B cell (primary cell): ENCODE results near the gene APOH. TPM values are rescaled to one million over a fixed set of nuclear protein-coding genes. Genes with fewer than 3 reads are reported as not detected.
A peak's percentile ranks its signal among the peaks of the same experiment; 100 is the strongest.
"Not testable (repeated sequence)": the region's sequence is repeated elsewhere in the genome, so short reads cannot be mapped to it uniquely, and the experiment has no call there.

ENCODE experiments used
- ATAC-seq: fragments of 200-7000 bp; cut with Tn5 transposase; one replicate; pipeline ENCODE4 v1.10.0; 2021; ENCODE audit warnings: low read depth, mild to moderate bottlenecking, moderate number of reproducible peaks, moderate library complexity
- CTCF ChIA-PET: fragments of 350-600 bp; sonication (Branson Sonifier 250); formaldehyde crosslinking; loops from one replicate; lab custom pipeline; 2021; ENCODE audit warnings: antibody characterized with exemption, inconsistent platforms; lab: Charles Lee
- POLR2A ChIA-PET: fragments of 350-600 bp; sonication (Branson Sonifier 250); formaldehyde crosslinking; loops from one replicate; lab custom pipeline; 2021; ENCODE audit warnings: antibody characterized with exemption; lab: Charles Lee
- DNase-seq: peaks from one replicate; pipeline ENCODE4 v3.0.0; 2013
- H2AFZ ChIP-seq: 2 replicates; pipeline ENCODE4 v1.6.1; 2012; ENCODE audit warnings: mild to moderate bottlenecking, low read depth, low read length; ENCODE audit not compliant: insufficient read depth, poor library complexity, severe bottlenecking
- H3K27ac ChIP-seq, 2 donors: 1 replicate in 1 of 2; 2 replicates in 1 of 2; pipeline ENCODE4 v1.5.1; 2012 to 2013; ENCODE audit warnings: low read length in 2 of 2, mild to moderate bottlenecking in 2 of 2, moderate library complexity in 1 of 2
- H3K27me3 ChIP-seq, 4 experiments: fragments of 200-600 bp in 1 of 4; sonication (generic) in 1 of 4; replicated peaks in 1 of 4; 1 replicate in 2 of 4; 2 replicates in 2 of 4; pipeline versions ENCODE4 v1.6.1 to v1.7.0; 2013 to 2016; ENCODE audit warnings: low read length in 3 of 4, mild to moderate bottlenecking in 2 of 4, mixed read lengths in 1 of 4, moderate library complexity in 1 of 4; ENCODE audit not compliant: insufficient read depth in 4 of 4, control insufficient read depth in 3 of 4; ENCODE audit errors: control extremely low read depth in 1 of 4
- H3K36me3 ChIP-seq, 2 experiments: replicated peaks in 1 of 2; 1 replicate in 1 of 2; 2 replicates in 1 of 2; pipeline versions ENCODE4 v1.6.1 to v1.7.1; 2013; ENCODE audit warnings: low read length in 1 of 2; ENCODE audit not compliant: insufficient read depth in 2 of 2, control insufficient read depth in 1 of 2; ENCODE audit errors: control extremely low read depth in 1 of 2, extremely low read depth in 1 of 2
- H3K4me1 ChIP-seq, 2 donors: fragments of 200-600 bp in 1 of 2; sonication (generic) in 1 of 2; 1 replicate in 1 of 2; 2 replicates in 1 of 2; pipeline versions ENCODE4 v1.5.1 to v1.6.1; 2013 to 2017; ENCODE audit warnings: low read length in 2 of 2; ENCODE audit not compliant: control insufficient read depth in 2 of 2, insufficient read depth in 2 of 2
- H3K4me2 ChIP-seq: replicated peaks from 2 replicates; pipeline ENCODE3; 2012; ENCODE audit warnings: mild to moderate bottlenecking, low read depth, low read length; ENCODE audit not compliant: poor library complexity, severe bottlenecking
- H3K4me3 ChIP-seq, 5 experiments: fragments of 200-600 bp in 1 of 5; sonication (generic) in 1 of 5; 1 replicate in 3 of 5; 2 replicates in 2 of 5; pipeline versions ENCODE4 v1.5.1 to v1.7.0; 2011 to 2016; ENCODE audit warnings: low read length in 4 of 5, mild to moderate bottlenecking in 4 of 5, low read depth in 2 of 5, control low read depth in 1 of 5, moderate library complexity in 1 of 5; ENCODE audit not compliant: insufficient read depth in 1 of 5; ENCODE audit errors: control extremely low read depth in 1 of 5, extremely low read depth in 1 of 5
- H3K79me2 ChIP-seq: fragments of 200-600 bp; sonication (generic); one replicate; pipeline ENCODE4 v1.6.0; 2016; ENCODE audit warnings: low read length; ENCODE audit not compliant: control insufficient read depth, insufficient read depth
- H3K9ac ChIP-seq: fragments of 200-600 bp; sonication (generic); 2 replicates; pipeline ENCODE4 v1.6.1; 2017; ENCODE audit warnings: mild to moderate bottlenecking, low read length, moderate library complexity
- H3K9me3 ChIP-seq, 3 donors: one replicate each; pipeline versions ENCODE4 v1.6.1 to v1.7.1; 2013; ENCODE audit warnings: low read length in 2 of 3; ENCODE audit not compliant: control insufficient read depth in 2 of 3, insufficient read depth in 1 of 3; ENCODE audit errors: control extremely low read depth in 1 of 3
- H4K20me1 ChIP-seq: 2 replicates; pipeline ENCODE4 v1.6.0; 2012; ENCODE audit warnings: mild to moderate bottlenecking, low read length; ENCODE audit not compliant: insufficient read depth, control insufficient read depth, poor library complexity, severe bottlenecking
- H3K27ac Mint-ChIP-seq: one replicate; pipeline ENCODE4 v1.8.0; 2021; ENCODE audit warnings: mixed read lengths
- H3K27me3 Mint-ChIP-seq: one replicate; pipeline ENCODE4 v1.8.0; 2021; ENCODE audit warnings: mixed read lengths
- H3K4me1 Mint-ChIP-seq: one replicate; pipeline ENCODE4 v1.8.0; 2021; ENCODE audit warnings: mixed read lengths
- H3K4me3 Mint-ChIP-seq: one replicate; pipeline ENCODE4 v1.8.0; 2021; ENCODE audit warnings: mixed read lengths
- H3K9me3 Mint-ChIP-seq: one replicate; pipeline ENCODE4 v1.8.0; 2022; ENCODE audit warnings: mixed read lengths; ENCODE audit not compliant: insufficient read depth
- EZH2 ChIP-seq: IDR thresholded peaks from 2 replicates; pipeline ENCODE4 v1.6.1; 2012; ENCODE audit warnings: borderline replicate concordance, low read depth, mild to moderate bottlenecking, moderate library complexity, low read length; ENCODE audit not compliant: insufficient read depth, poor library complexity, severe bottlenecking
- WGBS: methylation state at CpG from one replicate; pipeline ENCODE4 v1.1.5; 2013; ENCODE audit warnings: missing lambda C conversion rate; ENCODE audit not compliant: insufficient coverage; 5-methylcytosine and 5-hydroxymethylcytosine counted together
- intact Hi-C: fragments of 100-400 bp; cut with micrococcal nuclease; formaldehyde crosslinking; loops from one replicate; pipeline ENCODE4 v1.10.0; 2022
- polyA plus RNA-seq: library from polyadenylated mRNA; depleted of rRNA; stranded (reverse); fragments of >200 nt; gene quantifications from 2 replicates; pipeline ENCODE4 v1.2.3, GENCODE V29; 2012
- total RNA-seq, 2 donors: library from RNA; stranded (reverse); fragments of 120-200 nt in 1 of 2; gene quantifications; 1 replicate in 1 of 2; 2 replicates in 1 of 2; pipeline versions ENCODE4 v1.2.3 to v1.2.4, GENCODE V29; 2013 to 2022
- TF ChIP-seq, protein P1 (sequence below): fragments of 200-600 bp; IDR thresholded peaks from one replicate; pipeline ENCODE4 v1.8.0; 2022; ENCODE audit warnings: antibody characterized with exemption, mild to moderate bottlenecking

Gene APOH
- total and polyA plus RNA-seq, 2 donors (not counting 1 experiment from before 2014, with no cell fraction given), result not detected

DNA sequence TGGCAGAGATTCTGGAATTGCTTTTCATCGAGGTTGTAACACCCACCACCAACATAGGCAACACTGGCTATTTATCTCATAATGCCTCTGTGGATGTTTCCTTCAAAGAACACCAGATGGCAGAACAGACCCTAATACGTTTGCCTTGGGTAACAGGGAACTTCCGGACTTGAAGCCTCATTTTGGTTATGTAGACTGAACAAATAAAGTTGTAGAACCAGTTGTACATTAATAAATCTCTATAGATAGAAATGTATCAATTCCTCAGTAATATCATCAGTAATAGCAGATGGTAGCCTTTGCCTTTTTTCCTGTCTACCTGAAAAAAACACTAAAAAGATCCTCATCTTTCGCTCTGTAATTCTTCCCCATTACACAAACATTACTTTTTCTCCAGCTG, 25.9 kb upstream of the APOH start:
- Mint-ChIP-seq H3K9me3 (no peaks in the 10 kb centered on the region), H3K4me1 (peaks cover 2% of the 10 kb centered on the region), H3K4me3 (no peak overlapping the region), H3K27ac (no peak overlapping the region), H3K27me3 (no peaks in the 10 kb centered on the region)
- no peaks in the 10 kb centered on the region for H4K20me1 ChIP-seq
- TF ChIP-seq, protein P1, sequence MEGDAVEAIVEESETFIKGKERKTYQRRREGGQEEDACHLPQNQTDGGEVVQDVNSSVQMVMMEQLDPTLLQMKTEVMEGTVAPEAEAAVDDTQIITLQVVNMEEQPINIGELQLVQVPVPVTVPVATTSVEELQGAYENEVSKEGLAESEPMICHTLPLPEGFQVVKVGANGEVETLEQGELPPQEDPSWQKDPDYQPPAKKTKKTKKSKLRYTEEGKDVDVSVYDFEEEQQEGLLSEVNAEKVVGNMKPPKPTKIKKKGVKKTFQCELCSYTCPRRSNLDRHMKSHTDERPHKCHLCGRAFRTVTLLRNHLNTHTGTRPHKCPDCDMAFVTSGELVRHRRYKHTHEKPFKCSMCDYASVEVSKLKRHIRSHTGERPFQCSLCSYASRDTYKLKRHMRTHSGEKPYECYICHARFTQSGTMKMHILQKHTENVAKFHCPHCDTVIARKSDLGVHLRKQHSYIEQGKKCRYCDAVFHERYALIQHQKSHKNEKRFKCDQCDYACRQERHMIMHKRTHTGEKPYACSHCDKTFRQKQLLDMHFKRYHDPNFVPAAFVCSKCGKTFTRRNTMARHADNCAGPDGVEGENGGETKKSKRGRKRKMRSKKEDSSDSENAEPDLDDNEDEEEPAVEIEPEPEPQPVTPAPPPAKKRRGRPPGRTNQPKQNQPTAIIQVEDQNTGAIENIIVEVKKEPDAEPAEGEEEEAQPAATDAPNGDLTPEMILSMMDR, result peak; percentile 68
- no peak for TF ChIP-seq EZH2
- H3K4me1 ChIP-seq, result no peaks in the 10 kb centered on the region
- no CpG with 5 or more reads among the region's 4 CpGs for WGBS
- no peaks in the 10 kb centered on the region for H3K79me2 ChIP-seq
- H3K4me2 ChIP-seq, result no peak overlapping the region
- no peaks in the 10 kb centered on the region for H3K27me3 ChIP-seq
- H3K4me3 ChIP-seq, result no peak overlapping the region
- ChIA-PET CTCF (interaction anchor here (0.9 to 2.0 kb wide), 2 partner anchors 312 to 314 kb away, joined by 3 to 10 read pairs; no protein-coding TSS in a partner anchor), POLR2A (no interaction called here)
- peak; percentile 51 for DNase-seq
- ATAC-seq, result no peak
- peak overlapping the region; percentile 8 for H2AFZ ChIP-seq
- no peaks in the 10 kb centered on the region for H3K36me3 ChIP-seq
- no peak overlapping the region for H3K9ac ChIP-seq
- intact Hi-C loops, result no loop called here
- H3K27ac ChIP-seq, result no peak overlapping the region
- no peaks in the 10 kb centered on the region for H3K9me3 ChIP-seq

- H3K4me3 ChIP-seq, H3K79me2 ChIP-seq, H2AFZ ChIP-seq, H3K4me3 Mint-ChIP-seq, POLR2A ChIA-PET, intact Hi-C loops, H3K4me2 ChIP-seq, H3K36me3 ChIP-seq, H3K9me3 ChIP-seq, H3K9ac ChIP-seq, H3K27ac Mint-ChIP-seq, H3K4me1 Mint-ChIP-seq, H3K27ac ChIP-seq, H3K9me3 Mint-ChIP-seq, H3K4me1 ChIP-seq, ATAC-seq, H4K20me1 ChIP-seq, DNase-seq, H3K27me3 Mint-ChIP-seq, H3K27me3 ChIP-seq: not testable (repeated sequence)
- WGBS, result 100% methylated on average over 7 of the region's 8 CpGs
- CTCF ChIA-PET, result interaction anchor here (1.8 kb wide), 1 partner anchor 313 kb away, joined by 4 read pairs; no protein-coding TSS in a partner anchor
Measured at GRCh38 chr17:66253458-66253857, 24.2 kb upstream of the APOH start.
